HepG2 (cell line): ENCODE measurements around the gene SPIN1.

Source experiments
- CAMTA2 ChIP-seq: sonication (generic); formaldehyde crosslinking; IDR thresholded peaks from 2 replicates; pipeline ENCODE4 v1.4.0; 2020; ENCODE audit warnings: mild to moderate bottlenecking, missing genetic modification reagents, borderline replicate concordance
- CEBPB ChIP-seq: IDR thresholded peaks from 2 replicates; pipeline ENCODE4 v1.6.1; 2011; ENCODE audit warnings: low read depth, low read length, improper control_type of control experiment, borderline replicate concordance
- CHD2 ChIP-seq: IDR thresholded peaks from 2 replicates; pipeline ENCODE4 v1.6.1; 2011; ENCODE audit warnings: low read depth, low read length, improper control_type of control experiment
- CTCF ChIP-seq: sonication (generic); formaldehyde crosslinking; IDR thresholded peaks from 2 replicates; pipeline ENCODE4 v1.5.0; 2020; ENCODE audit warnings: mild to moderate bottlenecking, missing genetic modification reagents, moderate library complexity
- MAFG ChIP-seq: sonication (generic); formaldehyde crosslinking; IDR thresholded peaks from 2 replicates; pipeline ENCODE4 v1.5.1; 2020; ENCODE audit warnings: mild to moderate bottlenecking, missing genetic modification reagents
- NFIC ChIP-seq: IDR thresholded peaks from 2 replicates; pipeline ENCODE4 v1.6.1; 2012; ENCODE audit warnings: mild to moderate bottlenecking, low read length, inconsistent platforms
- REPIN1 ChIP-seq: sonication (generic); formaldehyde crosslinking; IDR thresholded peaks from 2 replicates; pipeline ENCODE4 v1.8.0; 2022; ENCODE audit warnings: missing genetic modification reagents, low read depth, mild to moderate bottlenecking, borderline replicate concordance
- TRIM24 ChIP-seq: sonication (generic); formaldehyde crosslinking; IDR thresholded peaks from 2 replicates; pipeline ENCODE4 v1.8.0; 2022; ENCODE audit warnings: mild to moderate bottlenecking, missing genetic modification reagents
- ZNF138 ChIP-seq: sonication (generic); formaldehyde crosslinking; IDR thresholded peaks from 2 replicates; pipeline ENCODE4 v1.5.0; 2020; ENCODE audit warnings: mild to moderate bottlenecking, low read depth, missing genetic modification reagents
- ZNF550 ChIP-seq: sonication (generic); formaldehyde crosslinking; IDR thresholded peaks from 2 replicates; pipeline ENCODE4 v1.4.0; 2020; ENCODE audit warnings: mild to moderate bottlenecking, missing genetic modification reagents, borderline replicate concordance
- ZZZ3 ChIP-seq: sonication (generic); formaldehyde crosslinking; IDR thresholded peaks from 2 replicates; pipeline ENCODE4 v1.4.0; 2020; ENCODE audit warnings: missing genetic modification reagents, mild to moderate bottlenecking, borderline replicate concordance

DNA sequence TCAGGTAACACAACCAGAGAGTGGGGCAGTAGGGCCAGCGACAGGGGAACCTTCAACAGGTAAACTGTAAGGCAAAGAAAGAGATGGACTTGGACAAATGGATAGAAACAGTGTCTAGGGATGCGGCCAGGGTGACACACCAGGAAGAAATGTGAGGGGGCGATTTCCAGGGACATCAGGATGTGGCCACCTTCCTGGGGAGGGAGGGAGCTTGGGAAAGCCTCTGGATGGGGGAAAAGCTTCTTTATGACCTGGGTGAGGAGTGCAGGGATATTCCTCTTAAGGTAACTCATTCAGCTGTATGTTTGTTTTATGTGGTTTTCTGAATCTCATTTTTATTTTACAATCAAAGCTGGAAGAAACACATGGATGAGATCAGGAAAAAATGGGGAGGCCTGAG lies 134.8 kb downstream of the SPIN1 start:
- TF ChIP-seq CTCF (no peak), CHD2 (no peak), TRIM24 (no peak), ZZZ3 (CRISPR knock-in tag) (no peak), NFIC (no peak), CEBPB (no peak), ZNF550 (CRISPR knock-in tag) (no peak), MAFG (CRISPR knock-in tag) (no peak), ZNF138 (CRISPR knock-in tag) (no peak), REPIN1 (CRISPR knock-in tag) (no peak), CAMTA2 (CRISPR knock-in tag) (no peak)
